Measurements from ENCODE around the gene SMOC2. TPM values are rescaled to one million over a fixed set of nuclear protein-coding genes. Genes with fewer than 3 reads are reported as not detected.

The SMOC2 gene
- polyA plus RNA-seq, 1 donor from 2014 or later = 0.50 TPM

- no peaks in the 10 kb centered on the region for H3F3A ChIP-seq (ENCODE audit: insufficient read depth, low read length, poor library complexity, severe bottlenecking)
- H3K27me3 ChIP-seq (ENCODE audit: insufficient read depth, low read depth, low read length) = no peaks in the 10 kb centered on the region
- H3K9ac ChIP-seq (ENCODE audit: low read length) = no peak overlapping the region
- TF ChIP-seq EZH2 (IDR thresholded peaks at IDR 0.05; ENCODE audit: borderline replicate concordance, insufficient read depth, low read length, poor library complexity, severe bottlenecking) (no peak), CTCF (IDR thresholded peaks at IDR 0.05; ENCODE audit: poor library complexity, severe bottlenecking) (no peak), EP300 (conservative IDR thresholded peaks at IDR 0.05; ENCODE audit: poor library complexity, severe bottlenecking) (no peak), TAF1 (IDR thresholded peaks at IDR 0.05; ENCODE audit: low read depth) (no peak), POLR2AphosphoS5 (IDR thresholded peaks at IDR 0.05) (no peak), RAD21 (conservative IDR thresholded peaks at IDR 0.05) (no peak), REST (IDR thresholded peaks at IDR 0.05; ENCODE audit: borderline replicate concordance) (no peak), MXI1 (conservative IDR thresholded peaks at IDR 0.05; ENCODE audit: poor library complexity, severe bottlenecking) (no peak), SMC3 (conservative IDR thresholded peaks at IDR 0.05; ENCODE audit: poor library complexity) (no peak)
- H3K27ac ChIP-seq (ENCODE audit: low read length) = no peak overlapping the region
- no peaks in the 10 kb centered on the region for H3K79me2 ChIP-seq (replicated peaks; ENCODE audit: insufficient read depth, low read length)
- no peak overlapping the region for H3K4me3 ChIP-seq (ENCODE audit: low read length)
- H2AFZ ChIP-seq (ENCODE audit: low read depth, low read length) = no peak overlapping the region
- no peaks in the 10 kb centered on the region for H3K9me2 ChIP-seq (ENCODE audit: insufficient read depth, low read length)
- H4K20me1 ChIP-seq (ENCODE audit: insufficient read depth) = no peaks in the 10 kb centered on the region
- no peak overlapping the region for H3K4me2 ChIP-seq (ENCODE audit: low read length)
- H3K36me3 ChIP-seq (ENCODE audit: insufficient read depth, low read length) = no peaks in the 10 kb centered on the region
- H3K9me3 ChIP-seq (ENCODE audit: low read length) = no peaks in the 10 kb centered on the region
Measured at GRCh38 chr6:168583126-168583525, 142.1 kb downstream of the SMOC2 start.

- no peaks in the 10 kb centered on the region for H3K9me2 ChIP-seq (ENCODE audit: insufficient read depth, low read length)
- H3K9me3 ChIP-seq (ENCODE audit: low read length) = no peaks in the 10 kb centered on the region
- no peak overlapping the region for H3K4me2 ChIP-seq (ENCODE audit: low read length)
- H3K27me3 ChIP-seq (ENCODE audit: insufficient read depth, low read depth, low read length) = no peaks in the 10 kb centered on the region
- H3K36me3 ChIP-seq (ENCODE audit: insufficient read depth, low read length) = no peaks in the 10 kb centered on the region
- H3F3A ChIP-seq (ENCODE audit: insufficient read depth, low read length, poor library complexity, severe bottlenecking) = no peaks in the 10 kb centered on the region
- no peak overlapping the region for H3K4me3 ChIP-seq (ENCODE audit: low read length)
- H3K9ac ChIP-seq (ENCODE audit: low read length) = no peak overlapping the region
- no peak overlapping the region for H2AFZ ChIP-seq (ENCODE audit: low read depth, low read length)
- H4K20me1 ChIP-seq (ENCODE audit: insufficient read depth) = no peaks in the 10 kb centered on the region
- H3K79me2 ChIP-seq (replicated peaks; ENCODE audit: insufficient read depth, low read length) = no peaks in the 10 kb centered on the region
- TF ChIP-seq CTCF (IDR thresholded peaks at IDR 0.05; ENCODE audit: poor library complexity, severe bottlenecking) (no peak), REST (IDR thresholded peaks at IDR 0.05; ENCODE audit: borderline replicate concordance) (no peak), SMC3 (conservative IDR thresholded peaks at IDR 0.05; ENCODE audit: poor library complexity) (no peak), TAF1 (IDR thresholded peaks at IDR 0.05; ENCODE audit: low read depth) (no peak), EP300 (conservative IDR thresholded peaks at IDR 0.05; ENCODE audit: poor library complexity, severe bottlenecking) (no peak), EZH2 (IDR thresholded peaks at IDR 0.05; ENCODE audit: borderline replicate concordance, insufficient read depth, low read length, poor library complexity, severe bottlenecking) (no peak), MXI1 (conservative IDR thresholded peaks at IDR 0.05; ENCODE audit: poor library complexity, severe bottlenecking) (no peak), POLR2AphosphoS5 (IDR thresholded peaks at IDR 0.05) (no peak), RAD21 (conservative IDR thresholded peaks at IDR 0.05) (no peak)
- no peak overlapping the region for H3K27ac ChIP-seq (ENCODE audit: low read length)
Measured at GRCh38 chr6:168583821-168584220, 142.8 kb downstream of the SMOC2 start.
